Measurements from ENCODE around the gene ZNF804A.
A peak's percentile ranks its signal among the peaks of the same experiment; 100 is the strongest.

The ZNF804A gene

DNA sequence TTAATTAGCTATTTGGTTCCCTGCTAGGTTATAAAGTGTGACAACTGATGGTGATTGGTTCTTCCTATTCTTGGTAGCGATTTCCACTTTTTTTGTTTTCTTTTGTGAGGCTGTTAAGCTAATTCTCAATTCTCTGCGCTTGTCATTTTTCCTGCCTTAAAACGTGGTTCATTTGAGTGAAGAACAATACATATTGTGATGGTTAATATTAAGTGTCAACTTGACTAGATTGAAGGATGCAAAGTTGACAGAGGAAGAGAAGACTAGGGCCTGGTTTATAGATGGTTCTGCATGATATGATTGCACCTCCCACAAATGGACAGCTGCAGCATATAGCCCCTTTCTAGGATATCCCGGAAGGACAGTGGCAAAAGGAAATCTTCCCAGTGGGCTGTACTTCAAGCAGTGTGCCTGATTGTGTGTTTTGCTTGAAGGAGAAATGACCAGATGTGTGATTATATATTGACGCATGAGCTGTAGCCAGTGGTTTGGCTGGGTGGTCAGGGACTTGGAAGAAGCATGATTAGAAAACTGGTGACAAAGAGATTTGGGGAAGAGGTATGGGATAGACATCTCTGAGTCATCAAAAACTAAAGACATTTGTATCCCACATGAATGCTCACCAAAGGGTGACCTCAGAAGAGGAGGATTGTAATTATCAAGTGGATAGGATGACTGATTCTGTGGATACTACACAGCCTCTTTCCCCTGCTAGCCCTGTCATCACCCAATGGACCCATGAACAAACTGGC is 39.4 kb upstream of the ZNF804A start:
- H3K4me3 ChIP-seq (replicated peaks; ENCODE audit: low read depth, low read length), result no peak overlapping the region
- TF ChIP-seq, protein P1, sequence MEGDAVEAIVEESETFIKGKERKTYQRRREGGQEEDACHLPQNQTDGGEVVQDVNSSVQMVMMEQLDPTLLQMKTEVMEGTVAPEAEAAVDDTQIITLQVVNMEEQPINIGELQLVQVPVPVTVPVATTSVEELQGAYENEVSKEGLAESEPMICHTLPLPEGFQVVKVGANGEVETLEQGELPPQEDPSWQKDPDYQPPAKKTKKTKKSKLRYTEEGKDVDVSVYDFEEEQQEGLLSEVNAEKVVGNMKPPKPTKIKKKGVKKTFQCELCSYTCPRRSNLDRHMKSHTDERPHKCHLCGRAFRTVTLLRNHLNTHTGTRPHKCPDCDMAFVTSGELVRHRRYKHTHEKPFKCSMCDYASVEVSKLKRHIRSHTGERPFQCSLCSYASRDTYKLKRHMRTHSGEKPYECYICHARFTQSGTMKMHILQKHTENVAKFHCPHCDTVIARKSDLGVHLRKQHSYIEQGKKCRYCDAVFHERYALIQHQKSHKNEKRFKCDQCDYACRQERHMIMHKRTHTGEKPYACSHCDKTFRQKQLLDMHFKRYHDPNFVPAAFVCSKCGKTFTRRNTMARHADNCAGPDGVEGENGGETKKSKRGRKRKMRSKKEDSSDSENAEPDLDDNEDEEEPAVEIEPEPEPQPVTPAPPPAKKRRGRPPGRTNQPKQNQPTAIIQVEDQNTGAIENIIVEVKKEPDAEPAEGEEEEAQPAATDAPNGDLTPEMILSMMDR (IDR thresholded peaks at IDR 0.05; ENCODE audit: low read length, missing control alignments), result no peak
- DNase-seq (ENCODE audit: low read depth), result no peak

DNA sequence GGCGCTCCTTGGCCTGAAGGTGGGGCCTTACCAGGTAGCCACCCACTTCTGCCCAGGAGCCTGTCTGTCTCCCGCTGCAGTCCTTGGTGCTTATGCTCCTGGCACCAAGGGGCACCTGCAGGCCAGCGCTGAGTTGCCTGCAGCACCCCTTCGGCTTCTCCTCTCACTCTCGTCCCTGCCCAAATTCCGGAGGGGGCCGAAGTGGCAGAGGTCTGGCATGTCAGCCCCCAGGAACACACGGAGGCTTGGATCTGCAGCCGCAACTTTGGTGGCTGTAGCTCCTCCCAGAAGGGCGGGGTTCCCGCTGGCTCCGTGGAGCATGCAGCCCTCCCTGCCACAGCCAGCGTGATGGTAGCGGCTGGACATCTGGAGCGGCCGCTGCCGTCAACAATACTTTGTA is 37.7 kb upstream of the ZNF804A start:
- TF ChIP-seq, protein P1 (IDR thresholded peaks at IDR 0.05; ENCODE audit: low read length, missing control alignments), result no peak
- no peak for DNase-seq (ENCODE audit: low read depth)
- H3K4me3 ChIP-seq (replicated peaks; ENCODE audit: low read depth, low read length), result no peak overlapping the region

DNA sequence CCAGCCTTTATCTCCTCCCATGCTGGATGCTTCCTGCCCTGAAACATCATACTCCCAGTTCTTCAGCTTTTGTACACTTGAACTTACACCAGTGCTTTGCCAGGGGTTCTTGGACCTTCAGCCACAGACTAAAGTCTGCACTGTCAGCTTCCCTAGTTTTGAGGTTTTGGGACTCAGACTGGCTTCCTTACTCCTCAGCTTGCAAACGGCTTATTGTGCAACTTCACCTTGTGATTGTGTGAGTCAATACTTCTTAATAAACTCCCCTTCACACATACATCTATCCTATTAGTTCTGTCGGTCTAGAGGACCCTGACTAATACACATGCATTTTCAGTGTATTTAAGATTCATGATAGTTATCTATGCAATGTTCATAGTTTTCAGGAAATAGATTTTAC is 35.8 kb upstream of the ZNF804A start:
- TF ChIP-seq, protein P1 (IDR thresholded peaks at IDR 0.05; ENCODE audit: low read length, missing control alignments), result no peak
- H3K4me3 ChIP-seq (replicated peaks; ENCODE audit: low read depth, low read length), result no peak overlapping the region
- DNase-seq (ENCODE audit: low read depth), result peak; percentile 8

DNA sequence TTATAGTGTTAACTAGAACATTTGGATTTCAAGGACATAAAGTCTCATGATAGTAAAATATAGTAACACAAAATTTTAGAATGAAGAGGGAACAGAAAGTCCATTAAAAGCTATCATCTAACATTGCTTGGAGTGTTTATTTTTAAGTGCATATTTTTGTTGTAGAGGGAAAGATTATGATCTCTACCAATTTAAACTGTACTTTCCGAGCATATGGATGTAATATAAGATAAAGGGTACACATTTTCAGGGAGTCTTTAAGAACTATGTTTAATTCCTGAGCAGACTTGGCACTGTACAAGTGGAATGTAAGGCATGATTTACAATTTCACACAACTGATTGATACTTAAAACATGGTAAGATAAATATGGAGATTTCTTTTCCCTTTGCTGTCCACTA is 34.2 kb upstream of the ZNF804A start:
- TF ChIP-seq, protein P1 (IDR thresholded peaks at IDR 0.05; ENCODE audit: low read length, missing control alignments), result no peak
- DNase-seq (ENCODE audit: low read depth), result no peak
- H3K4me3 ChIP-seq (replicated peaks; ENCODE audit: low read depth, low read length), result no peak overlapping the region

DNA sequence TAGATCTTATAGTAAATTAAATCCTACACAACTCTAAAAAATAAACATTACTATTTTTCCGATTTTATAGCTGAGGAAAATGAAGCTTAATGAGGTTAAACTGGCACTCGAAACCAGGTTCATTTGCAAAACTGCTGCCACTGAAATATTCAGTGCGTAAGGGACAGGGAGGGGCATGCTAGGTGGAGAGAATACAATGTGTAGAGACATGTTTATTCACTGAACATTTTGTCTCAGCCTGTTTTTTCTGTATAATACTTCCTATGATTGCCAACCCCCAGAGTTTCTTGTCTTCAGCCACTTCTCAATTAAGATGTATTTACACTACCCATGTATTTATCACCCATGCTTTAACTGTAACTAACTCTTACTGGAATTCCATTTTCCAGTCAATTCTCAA is 31.6 kb upstream of the ZNF804A start:
- no peak overlapping the region for H3K4me3 ChIP-seq (replicated peaks; ENCODE audit: low read depth, low read length)
- TF ChIP-seq, protein P1 (IDR thresholded peaks at IDR 0.05; ENCODE audit: low read length, missing control alignments), result no peak
- DNase-seq (ENCODE audit: low read depth), result no peak

DNA sequence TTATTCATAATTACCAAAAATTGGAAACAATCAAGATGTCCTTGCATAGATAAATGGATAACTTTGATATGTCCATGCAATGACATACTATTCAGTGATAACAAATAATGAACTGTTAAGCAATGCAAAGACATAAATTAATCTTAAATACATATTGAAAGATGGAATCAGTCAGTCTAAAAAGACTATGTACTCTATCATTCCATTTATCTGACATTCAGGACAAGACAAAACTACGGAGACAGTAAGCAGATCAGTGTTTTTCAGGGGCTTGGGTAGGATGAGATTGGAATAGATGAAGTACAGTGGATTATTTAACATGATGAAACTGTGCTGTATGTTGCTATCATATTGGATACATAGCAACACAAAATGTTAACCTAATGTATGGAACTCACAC is 21.3 kb upstream of the ZNF804A start:
- H3K4me3 ChIP-seq (replicated peaks; ENCODE audit: low read depth, low read length), result no peak overlapping the region
- no peak for DNase-seq (ENCODE audit: low read depth)
- TF ChIP-seq, protein P1 (IDR thresholded peaks at IDR 0.05; ENCODE audit: low read length, missing control alignments), result no peak

DNA sequence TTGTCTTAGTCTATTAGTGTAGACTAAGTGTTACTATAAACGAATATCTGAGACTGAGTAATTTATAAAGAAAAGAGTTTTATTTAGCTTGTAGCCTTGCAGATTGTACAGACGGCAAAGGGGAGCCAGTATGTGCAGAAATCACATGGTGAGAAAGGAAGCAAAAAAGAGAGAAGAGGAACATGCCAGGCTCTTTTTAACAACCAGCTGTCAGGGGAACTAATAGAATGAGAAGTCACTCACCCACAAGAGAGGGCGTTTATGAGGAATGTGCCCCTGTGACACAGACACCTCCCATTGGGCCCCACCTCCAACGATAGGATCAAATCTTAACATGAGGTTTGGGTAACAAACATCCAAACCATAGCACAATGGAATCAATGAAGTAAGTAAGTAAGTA is 20.6 kb upstream of the ZNF804A start:
- no peak for DNase-seq (ENCODE audit: low read depth)
- no peak overlapping the region for H3K4me3 ChIP-seq (replicated peaks; ENCODE audit: low read depth, low read length)
- TF ChIP-seq, protein P1 (IDR thresholded peaks at IDR 0.05; ENCODE audit: low read length, missing control alignments), result no peak

Measured in fibroblast of pulmonary artery (primary cell).